Right ventricle myocardium inferior (tissue), 1 donor: Measurements from ENCODE around the gene KCNQ1. TPM values are rescaled to one million over a fixed set of nuclear protein-coding genes. Genes with fewer than 3 reads are reported as not detected.

ENCODE experiments used
- ATAC-seq: fragments of 200-7000 bp; cut with Tn5 transposase; one replicate; pipeline ENCODE4 v1.9.1; 2020; ENCODE audit warnings: mild to moderate bottlenecking, moderate library complexity
- DNase-seq: peaks from one replicate; pipeline ENCODE4 v3.0.0; 2021; ENCODE audit errors: missing footprints
- intact Hi-C: fragments of 100-400 bp; cut with DNase I; formaldehyde crosslinking; loops from one replicate; pipeline ENCODE4 v1.11.0; 2022
- total RNA-seq: library from RNA; stranded (reverse); fragmentation: NEBNext Ultra II Directional; extraction: Animal tissue kit (Norgen Biotek cat#: 25700); gene quantifications from one replicate; pipeline ENCODE4 v1.2.1, GENCODE V29; 2021
- donor health status: DM: no; HTN: yes; CAD: no; lungs with severe emphysema.

Gene KCNQ1
- total RNA-seq, 1 donor from 2014 or later = 40.0 TPM

GRCh38 chr11:2694995-2695939 lies 250.5 kb downstream of the KCNQ1 start:
- intact Hi-C loops = loop anchor here (5.0 kb wide), 1 partner anchor 192 kb away; the partner anchor contains the start of gene CDKN1C
- no peak for DNase-seq

GRCh38 chr11:2696455-2696854 lies 251.6 kb downstream of the KCNQ1 start:
- DNase-seq (no peak), ATAC-seq (no peak)
- intact Hi-C loops = loop anchor here (5.0 kb wide), 1 partner anchor 191 kb away; the partner anchor contains the start of gene CDKN1C

More at GRCh38 chr11:2694995-2695939, 250.5 kb downstream of the KCNQ1 start:
- ATAC-seq = no peak

GRCh38 chr11:2697866-2698265 lies 253.1 kb downstream of the KCNQ1 start:
- intact Hi-C loops = loop anchor here (5.0 kb wide), 1 partner anchor 189 kb away; the partner anchor contains the start of gene CDKN1C
- ATAC-seq = no peak
- no peak for DNase-seq

GRCh38 chr11:2698386-2699184 lies 253.8 kb downstream of the KCNQ1 start:
- DNase-seq = no peak
- intact Hi-C loops = loop anchor here (5.0 kb wide), 1 partner anchor 189 kb away; the partner anchor contains the start of gene CDKN1C
- no peak for ATAC-seq

GRCh38 chr11:2699185-2699530 lies 254.3 kb downstream of the KCNQ1 start:
- DNase-seq = no peak
- ATAC-seq = peak; percentile 5
- intact Hi-C loops = loop anchor here (5.0 kb wide), 1 partner anchor 188 kb away; the partner anchor contains the start of gene CDKN1C

- DNase-seq = peak; percentile 93
- peak; percentile 97 for ATAC-seq
- intact Hi-C loops = loop anchor here (5.0 kb wide), 1 partner anchor 188 kb away; the partner anchor contains the start of gene CDKN1C
Measured at GRCh38 chr11:2699531-2700414, 255.0 kb downstream of the KCNQ1 start, which contains the start of gene KCNQ1OT1. Gene KCNQ1OT1, minus strand, starts transcription at chr11:2699994.

GRCh38 chr11:2700415-2701211 lies 255.8 kb downstream of the KCNQ1 start:
- intact Hi-C loops = no loop called here
- DNase-seq (peak; percentile 84), ATAC-seq (peak; percentile 71)

- ATAC-seq = no peak
- no peak for DNase-seq
- intact Hi-C loops = no loop called here
Measured at GRCh38 chr11:2701230-2701629, 256.4 kb downstream of the KCNQ1 start.

GRCh38 chr11:2701898-2702434 lies 257.2 kb downstream of the KCNQ1 start:
- no peak for ATAC-seq
- intact Hi-C loops = no loop called here
- DNase-seq = no peak

GRCh38 chr11:2702771-2703362 lies 258.1 kb downstream of the KCNQ1 start:
- no peak for DNase-seq
- intact Hi-C loops = no loop called here
- ATAC-seq = no peak

GRCh38 chr11:2703363-2704141 lies 258.7 kb downstream of the KCNQ1 start:
- intact Hi-C loops = no loop called here
- no peak for DNase-seq
- no peak for ATAC-seq

- intact Hi-C loops = no loop called here
- ATAC-seq (no peak), DNase-seq (no peak)
Measured at GRCh38 chr11:2704356-2704755, 259.5 kb downstream of the KCNQ1 start.

GRCh38 chr11:2704896-2705606 lies 260.2 kb downstream of the KCNQ1 start:
- ATAC-seq (no peak), DNase-seq (no peak)
- intact Hi-C loops = no loop called here

- intact Hi-C loops = no loop called here
- no peak for ATAC-seq
- DNase-seq = no peak
Measured at GRCh38 chr11:2706321-2706720, 261.5 kb downstream of the KCNQ1 start.

- peak; percentile 63 for DNase-seq
- intact Hi-C loops = no loop called here
- no peak for ATAC-seq
Measured at GRCh38 chr11:2707736-2708135, 262.9 kb downstream of the KCNQ1 start.
